Measurements from ENCODE around the gene RBBP7. TPM values are rescaled to one million over a fixed set of nuclear protein-coding genes. Genes with fewer than 3 reads are reported as not detected.

The RBBP7 gene
- total and polyA plus RNA-seq, 2 of the 8 experiments (the other 6 are each of a cell fraction or from before 2014, with no cell fraction given) = 107 to 138 TPM

GRCh38 chrX:16819634-16820033 is 50.5 kb downstream of the RBBP7 start:
- Histone ChIP-seq H3K27me3 (replicated peaks in 1 of 4; ENCODE audit: control insufficient read depth in 3 of 4, extremely low read depth in 1 of 4, insufficient read depth in 3 of 4, low read length in 3 of 4) (no peaks in the 10 kb centered on the region), H2AFZ (ENCODE audit: low read length) (no peak overlapping the region), H4K8ac (ENCODE audit: extremely low read depth, insufficient read depth, low read length) (no peak overlapping the region), H3K36me3 (ENCODE audit: control insufficient read depth in 2 of 4, insufficient read depth in 4 of 4, low read length in 3 of 4) (peaks cover 0 to 40% (median 20%) of the 10 kb centered on the region in 4 experiments; a peak in 6 of 8 replicates), H4K20me1 (replicated peaks in 1 of 2; ENCODE audit: control insufficient read depth in 1 of 2, insufficient read depth in 2 of 2, low read length in 2 of 2) (peaks cover 0 to 2% of the 10 kb centered on the region in 2 experiments), H2BK20ac (ENCODE audit: low read length) (no peak overlapping the region), H2BK120ac (replicated peaks; ENCODE audit: low read depth, low read length) (no peak overlapping the region), H2BK5ac (ENCODE audit: low read depth, low read length) (no peak overlapping the region), H3K56ac (replicated peaks; ENCODE audit: insufficient read length, low read depth, low read length) (no peak overlapping the region), H3K9me3 (ENCODE audit: insufficient read depth in 2 of 2, low read depth in 1 of 2, low read length in 1 of 2) (no peaks in the 10 kb centered on the region), H3K14ac (ENCODE audit: insufficient read length) (no peak overlapping the region), H3K4ac (replicated peaks; ENCODE audit: insufficient read length, low read depth, low read length) (no peak overlapping the region), H3K79me1 (ENCODE audit: low read depth, low read length) (no peaks in the 10 kb centered on the region), H3K4me1 (replicated peaks in 1 of 4; ENCODE audit: control insufficient read depth in 3 of 4, insufficient read depth in 4 of 4, low read length in 3 of 4) (no peaks in the 10 kb centered on the region), H3K18ac (ENCODE audit: extremely low read depth, low read length) (no peak overlapping the region), H3K9ac (replicated peaks in 1 of 4; ENCODE audit: extremely low read depth in 1 of 4, low read depth in 3 of 4, low read length in 3 of 4) (no peak overlapping the region), H3K4me3 (ENCODE audit: extremely low read depth in 1 of 4, insufficient read depth in 2 of 4, low read depth in 3 of 4, low read length in 4 of 4) (no peak overlapping the region), H3K23ac (ENCODE audit: insufficient read length) (no peak overlapping the region), H2BK12ac (ENCODE audit: low read depth, low read length) (no peak overlapping the region), H3K4me2 (ENCODE audit: insufficient read depth in 1 of 2, low read depth in 2 of 2, low read length in 2 of 2) (no peak overlapping the region), H3K79me2 (ENCODE audit: control insufficient read depth in 1 of 2, insufficient read depth in 2 of 2, low read length in 2 of 2) (peaks cover 0 to 13% of the 10 kb centered on the region in 2 experiments; a peak in 2 of 4 replicates), H4K5ac (ENCODE audit: insufficient read length, low read depth, low read length) (no peak overlapping the region), H3K27ac (ENCODE audit: low read depth, low read length) (no peak overlapping the region), H3K23me2 (ENCODE audit: low read depth, low read length) (no peaks in the 10 kb centered on the region), H2AK5ac (ENCODE audit: low read depth, low read length) (no peak overlapping the region), H2BK15ac (ENCODE audit: low read length) (no peak overlapping the region), H4K91ac (replicated peaks; ENCODE audit: insufficient read length, low read length) (no peak overlapping the region)
- CTCF ChIA-PET (ENCODE audit: partially characterized antibody) = interaction anchor here (1.6 kb wide), 1 partner anchor 12 kb away, joined by 6 read pairs; no protein-coding TSS in a partner anchor
- FAIRE-seq (no peak), DNase-seq (ENCODE audit: low read depth in 1 of 2, low spot score in 2 of 2) (no peak)
- WGBS, 2 experiments (ENCODE audit: extremely low coverage in 1 of 2, insufficient coverage in 1 of 2, insufficient read length in 1 of 2, insufficient replicate concordance in 2 of 2, low coverage in 1 of 2, low lambda C conversion rate in 2 of 2, missing lambda C conversion rate in 1 of 2) = 89 to 100% methylated on average over 1 to 5 of the region's 5 CpGs
- POLR2A ChIA-PET (ENCODE audit: partially characterized antibody) = interaction anchor here (1.8 kb wide), 1 partner anchor 12 kb away, joined by 6 read pairs; no protein-coding TSS in a partner anchor
- no peak for TF ChIP-seq SRF (IDR thresholded peaks at IDR 0.05; ENCODE audit: low read depth, low read length)
- no peak for TF ChIP-seq SP4 (IDR thresholded peaks at IDR 0.05; ENCODE audit: low read length)
- TF ChIP-seq BCL11A (IDR thresholded peaks at IDR 0.05; ENCODE audit: low read depth in 2 of 2, low read length in 2 of 2) = no peak
- no peak for TF ChIP-seq FOSL1 (IDR thresholded peaks at IDR 0.05; ENCODE audit: insufficient read depth, low read depth, low read length)
- TF ChIP-seq SAP30 (IDR thresholded peaks at IDR 0.05; ENCODE audit: insufficient read depth, insufficient replicate concordance, low read length) = no peak
- TF ChIP-seq POLR2AphosphoS5 (IDR thresholded peaks at IDR 0.05; ENCODE audit: low read depth, low read length) = no peak
- no peak for TF ChIP-seq YY1 (IDR thresholded peaks at IDR 0.05; ENCODE audit: low read depth, low read length)
- no peak for TF ChIP-seq EGR1 (IDR thresholded peaks at IDR 0.05; ENCODE audit: borderline replicate concordance, low read depth, low read length)
- no peak for TF ChIP-seq RNF2 (IDR thresholded peaks at IDR 0.05; ENCODE audit: borderline replicate concordance, low read depth, low read length, missing control alignments, poor library complexity, severe bottlenecking)
- TF ChIP-seq RFX5 (IDR thresholded peaks at IDR 0.05; ENCODE audit: borderline replicate concordance, low read depth, low read length) = no peak
- no peak for TF ChIP-seq RXRA (IDR thresholded peaks at IDR 0.05; ENCODE audit: insufficient read depth, low read depth, low read length)
- TF ChIP-seq POLR2A (IDR thresholded peaks at IDR 0.05; ENCODE audit: control extremely low read depth in 1 of 2, low read depth in 2 of 2, low read length in 2 of 2) = no peak
- TF ChIP-seq NRF1 (IDR thresholded peaks at IDR 0.05; ENCODE audit: low read depth, low read length) = no peak
- TF ChIP-seq HDAC6 (IDR thresholded peaks at IDR 0.05; ENCODE audit: low read depth, low read length) = no peak
- TF ChIP-seq POU5F1 (IDR thresholded peaks at IDR 0.05; ENCODE audit: low read depth, low read length) = no peak
- TF ChIP-seq TCF12 (IDR thresholded peaks at IDR 0.05; ENCODE audit: low read depth, low read length) = no peak

Data from H1 (cell line).